ENCODE measurements around the gene PDPK1. TPM values are rescaled to one million over a fixed set of nuclear protein-coding genes. Genes with fewer than 3 reads are reported as not detected.

The PDPK1 gene
- total RNA-seq, 1 donor from 2014 or later: 40.8 TPM

DNA sequence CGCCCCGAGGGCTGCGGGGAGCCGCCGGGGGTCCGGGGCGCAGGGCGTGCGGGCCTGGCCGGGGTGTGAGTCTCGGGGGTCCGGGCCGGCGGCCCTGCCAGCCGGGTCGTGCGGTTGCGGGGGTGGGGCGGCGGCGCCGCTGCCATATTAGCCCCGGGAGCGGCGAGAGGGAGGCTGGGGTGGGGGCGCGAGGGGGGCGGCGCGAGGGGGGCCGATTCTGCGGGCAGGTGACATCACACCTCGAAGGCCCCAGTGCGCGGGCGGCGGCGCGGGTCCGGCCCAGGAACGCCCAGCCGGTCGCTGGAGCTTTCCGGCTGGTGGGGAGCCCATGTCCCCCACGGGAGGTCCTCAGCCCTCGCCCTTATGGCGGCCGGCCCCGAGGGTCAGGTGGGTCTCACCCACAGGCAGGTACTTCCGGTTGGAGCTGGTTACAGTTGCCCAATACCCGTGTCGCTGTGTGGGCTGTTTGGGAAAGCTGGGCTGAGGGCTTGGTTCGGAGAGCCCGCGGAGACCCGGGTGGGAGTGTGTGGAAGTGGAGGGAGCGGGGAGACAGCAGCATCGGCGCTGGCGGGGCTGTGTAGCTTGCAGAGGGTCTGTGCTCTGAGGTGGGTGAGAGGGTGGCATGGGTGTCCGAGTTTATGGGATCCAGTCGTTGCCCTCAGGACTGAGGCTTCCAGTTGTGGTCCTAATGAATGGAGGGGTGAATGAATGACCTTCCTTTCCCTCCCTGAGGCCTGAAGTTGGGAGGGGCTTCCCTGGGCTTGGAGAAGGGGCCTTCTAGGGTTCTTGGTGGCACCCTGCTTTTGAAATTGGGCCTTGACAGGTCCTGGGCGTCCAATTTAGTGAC lies 23.3 kb upstream of the PDPK1 start:
- Mint-ChIP-seq H3K27me3 (no peaks in the 10 kb centered on the region), H3K4me1 (ENCODE audit: unreplicated experiment) (peaks cover 47% of the 10 kb centered on the region), H3K27ac (peak overlapping the region; percentile 98), H3K9me3 (no peaks in the 10 kb centered on the region), H3K4me3 (peak overlapping the region; percentile 92), H3K36me3 (no peaks in the 10 kb centered on the region)
- no peak for DNase-seq (ENCODE audit: extremely low spot score, unreplicated experiment)
- TF ChIP-seq CTCF (conservative IDR thresholded peaks at IDR 0.05): no peak

DNA sequence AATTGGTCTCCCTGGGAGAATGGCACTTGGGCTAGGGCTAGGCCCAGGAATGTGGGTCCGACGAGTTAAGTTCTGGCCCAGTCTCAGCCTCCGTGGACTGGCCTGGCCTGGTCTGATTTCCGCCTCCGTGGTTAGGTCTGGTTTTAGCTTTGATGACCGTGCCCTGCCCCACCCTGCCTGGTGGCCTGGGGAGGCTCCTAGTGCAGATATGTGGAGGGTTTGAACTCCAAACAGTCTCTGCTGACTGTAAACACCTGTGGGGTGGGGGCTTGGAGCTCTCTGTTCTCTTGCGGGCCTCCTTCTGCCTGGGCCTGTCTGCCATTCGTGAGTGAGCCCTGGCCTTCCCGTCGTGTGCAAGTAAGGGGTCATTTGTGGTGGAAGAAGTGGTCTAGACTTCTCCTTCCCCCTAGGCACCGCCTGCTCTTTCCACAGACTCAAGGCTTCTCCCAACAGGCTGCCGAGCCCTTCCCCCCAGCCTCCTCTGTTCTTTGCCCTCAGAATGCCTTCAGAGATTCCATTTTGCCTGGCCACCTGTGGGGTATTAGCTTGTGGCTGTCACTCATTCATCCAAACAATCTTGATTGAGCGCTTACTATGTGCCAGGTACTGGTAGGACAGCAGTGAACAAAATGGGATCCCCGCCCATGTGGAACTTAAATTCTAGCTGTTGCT lies 22.5 kb upstream of the PDPK1 start:
- Mint-ChIP-seq H3K27me3 (no peaks in the 10 kb centered on the region), H3K9me3 (no peaks in the 10 kb centered on the region), H3K36me3 (peaks cover 5% of the 10 kb centered on the region), H3K4me1 (ENCODE audit: unreplicated experiment) (peaks cover 46% of the 10 kb centered on the region), H3K4me3 (peak overlapping the region; percentile 92), H3K27ac (peak overlapping the region; percentile 98)
- TF ChIP-seq CTCF (conservative IDR thresholded peaks at IDR 0.05): no peak
- no peak for DNase-seq (ENCODE audit: extremely low spot score, unreplicated experiment)

GRCh38 chr16:2516391-2517240 lies 21.2 kb upstream of the PDPK1 start:
- TF ChIP-seq CTCF (conservative IDR thresholded peaks at IDR 0.05): no peak
- Mint-ChIP-seq H3K27ac (peak overlapping the region; percentile 98), H3K4me1 (ENCODE audit: unreplicated experiment) (peaks cover 46% of the 10 kb centered on the region), H3K36me3 (peaks cover 8% of the 10 kb centered on the region), H3K27me3 (no peaks in the 10 kb centered on the region), H3K4me3 (peak overlapping the region; percentile 92), H3K9me3 (no peaks in the 10 kb centered on the region)
- DNase-seq (ENCODE audit: extremely low spot score, unreplicated experiment): no peak

- Mint-ChIP-seq H3K27me3 (no peaks in the 10 kb centered on the region), H3K9me3 (no peaks in the 10 kb centered on the region), H3K27ac (peak overlapping the region; percentile 98), H3K4me3 (peak overlapping the region; percentile 92), H3K4me1 (ENCODE audit: unreplicated experiment) (peaks cover 36% of the 10 kb centered on the region), H3K36me3 (peaks cover 8% of the 10 kb centered on the region)
- no peak for TF ChIP-seq CTCF (conservative IDR thresholded peaks at IDR 0.05)
- DNase-seq (ENCODE audit: extremely low spot score, unreplicated experiment): no peak
Observed at GRCh38 chr16:2517954-2518605, 19.7 kb upstream of the PDPK1 start.
